H9 (cell line): ENCODE data around the gene DERA. TPM values are rescaled to one million over a fixed set of nuclear protein-coding genes. Genes with fewer than 3 reads are reported as not detected.

Source experiments
- DNase-seq: peaks from one replicate; pipeline ENCODE4 v3.0.0-alpha.2; 2017
- H2AFZ ChIP-seq: one replicate; pipeline ENCODE4 v1.6.1; 2013; ENCODE audit warnings: mild to moderate bottlenecking, low read length, control low read depth, moderate library complexity
- H2AK5ac ChIP-seq: 2 replicates; pipeline ENCODE4 v1.6.1; 2013; ENCODE audit warnings: low read length, control low read depth, mixed read lengths; ENCODE audit not compliant: insufficient read length
- H2BK120ac ChIP-seq: one replicate; pipeline ENCODE4 v1.6.1; 2013; ENCODE audit warnings: low read depth, mild to moderate bottlenecking, low read length, control low read depth, inconsistent platforms; ENCODE audit not compliant: poor library complexity, severe bottlenecking
- H2BK12ac ChIP-seq: 2 replicates; pipeline ENCODE4 v1.6.1; 2013; ENCODE audit warnings: low read length, control low read depth, mixed read lengths, low read depth; ENCODE audit not compliant: insufficient read length
- H2BK15ac ChIP-seq: 2 replicates; pipeline ENCODE4 v1.6.1; 2013; ENCODE audit warnings: low read depth, low read length, control low read depth
- H2BK20ac ChIP-seq: one replicate; pipeline ENCODE4 v1.6.1; 2013; ENCODE audit warnings: low read depth, mild to moderate bottlenecking, low read length, control low read depth, inconsistent platforms; ENCODE audit not compliant: poor library complexity, severe bottlenecking
- H2BK5ac ChIP-seq: 2 replicates; pipeline ENCODE4 v1.6.1; 2013; ENCODE audit warnings: low read length, control low read depth, mixed read lengths; ENCODE audit not compliant: insufficient read length
- H3K14ac ChIP-seq: 2 replicates; pipeline ENCODE4 v1.6.1; 2013; ENCODE audit warnings: low read length, control low read depth; ENCODE audit not compliant: insufficient read depth
- H3K18ac ChIP-seq: 2 replicates; pipeline ENCODE4 v1.6.1; 2013; ENCODE audit warnings: low read depth, mild to moderate bottlenecking, mixed read lengths, low read length, control low read depth; ENCODE audit not compliant: insufficient read length
- H3K23ac ChIP-seq: 2 replicates; pipeline ENCODE4 v1.6.1; 2013; ENCODE audit warnings: low read length, control low read depth, mixed read lengths, low read depth; ENCODE audit not compliant: insufficient read length
- H3K23me2 ChIP-seq: 2 replicates; pipeline ENCODE4 v1.6.1; 2013; ENCODE audit warnings: low read depth, mild to moderate bottlenecking, mixed read lengths, low read length, control low read depth; ENCODE audit not compliant: insufficient read length, poor library complexity, severe bottlenecking
- H3K27ac ChIP-seq: 2 replicates; pipeline ENCODE4 v1.5.1; 2013; ENCODE audit warnings: low read length, control low read depth, mixed read lengths, low read depth; ENCODE audit not compliant: insufficient read length
- H3K27me3 ChIP-seq: 2 replicates; pipeline ENCODE4 v1.6.1; 2013; ENCODE audit warnings: low read length, control low read depth, inconsistent platforms; ENCODE audit not compliant: insufficient read depth
- H3K4ac ChIP-seq: 2 replicates; pipeline ENCODE4 v1.6.1; 2013; ENCODE audit warnings: low read depth, mild to moderate bottlenecking, control low read depth, inconsistent platforms, low read length, moderate library complexity
- H3K4me1 ChIP-seq: 2 replicates; pipeline ENCODE4 v1.6.1; 2013; ENCODE audit warnings: low read length, control low read depth, inconsistent platforms; ENCODE audit not compliant: insufficient read depth
- H3K4me2 ChIP-seq: 2 replicates; pipeline ENCODE4 v1.6.1; 2013; ENCODE audit warnings: low read length, control low read depth, mixed read lengths; ENCODE audit not compliant: insufficient read length, insufficient read depth
- H3K56ac ChIP-seq: 2 replicates; pipeline ENCODE4 v1.6.1; 2013; ENCODE audit warnings: low read depth, mild to moderate bottlenecking, mixed read lengths, low read length, control low read depth; ENCODE audit not compliant: insufficient read length
- H3K79me1 ChIP-seq: 2 replicates; pipeline ENCODE4 v1.6.1; 2013; ENCODE audit warnings: low read depth, mild to moderate bottlenecking, moderate library complexity, low read length, control low read depth, inconsistent platforms; ENCODE audit not compliant: insufficient read depth, poor library complexity, severe bottlenecking
- H3K79me2 ChIP-seq: 2 replicates; pipeline ENCODE4 v1.6.1; 2013; ENCODE audit warnings: low read length, control low read depth, inconsistent platforms; ENCODE audit not compliant: insufficient read depth
- H3K9ac ChIP-seq: 2 replicates; pipeline ENCODE4 v1.6.1; 2013; ENCODE audit warnings: low read length, control low read depth, mixed read lengths; ENCODE audit not compliant: insufficient read length; ENCODE audit errors: extremely low read depth
- H3K9me3 ChIP-seq: one replicate; pipeline ENCODE4 v1.6.1; 2013; ENCODE audit warnings: low read depth, low read length, inconsistent platforms; ENCODE audit not compliant: control insufficient read depth
- H3T11ph ChIP-seq: one replicate; pipeline ENCODE4 v1.6.1; 2013; ENCODE audit warnings: mild to moderate bottlenecking, low read length, control low read depth, inconsistent platforms
- H4K20me1 ChIP-seq: one replicate; pipeline ENCODE4 v1.6.1; 2013; ENCODE audit not compliant: control insufficient read depth, insufficient read length, insufficient read depth
- H4K5ac ChIP-seq: 2 replicates; pipeline ENCODE4 v1.6.1; 2013; ENCODE audit warnings: low read depth, mild to moderate bottlenecking, mixed read lengths, low read length, control low read depth; ENCODE audit not compliant: insufficient read length
- H4K8ac ChIP-seq: replicated peaks from 2 replicates; pipeline ENCODE4 v1.6.1; 2013; ENCODE audit warnings: low read length, control low read depth, mixed read lengths, low read depth; ENCODE audit not compliant: insufficient read length
- H4K91ac ChIP-seq: 2 replicates; pipeline ENCODE4 v1.6.1; 2013; ENCODE audit warnings: low read depth, mild to moderate bottlenecking, moderate library complexity, mixed read lengths, low read length, control low read depth; ENCODE audit not compliant: insufficient read length
- H3K27ac Mint-ChIP-seq, 3 experiments: 2 replicates in 2 of 3; 3 replicates in 1 of 3; pipeline ENCODE4 v1.8.0; 2020 to 2021; ENCODE audit warnings: mixed read lengths in 3 of 3, mild to moderate bottlenecking in 1 of 3, moderate library complexity in 1 of 3
- H3K27me3 Mint-ChIP-seq: 2 replicates; pipeline ENCODE4 v1.8.0; 2021; ENCODE audit warnings: low read depth, mild to moderate bottlenecking, moderate library complexity, mixed read lengths
- H3K36me3 Mint-ChIP-seq, 3 experiments: 2 replicates in 2 of 3; 3 replicates in 1 of 3; pipeline ENCODE4 v1.8.0; 2020 to 2021; ENCODE audit warnings: low read depth in 3 of 3, mixed read lengths in 3 of 3; ENCODE audit not compliant: insufficient read depth in 1 of 3
- H3K4me1 Mint-ChIP-seq, 2 experiments: 2 replicates each; pipeline ENCODE4 v1.8.0; 2020; ENCODE audit warnings: mixed read lengths in 2 of 2
- H3K4me3 Mint-ChIP-seq, 2 experiments: 2 replicates in 1 of 2; 3 replicates in 1 of 2; pipeline ENCODE4 v1.8.0; 2020 to 2021; ENCODE audit warnings: mild to moderate bottlenecking in 2 of 2, mixed read lengths in 2 of 2, moderate library complexity in 1 of 2
- H3K9me3 Mint-ChIP-seq, 2 experiments: 2 replicates in 1 of 2; 3 replicates in 1 of 2; pipeline ENCODE4 v1.8.0; 2020; ENCODE audit warnings: mild to moderate bottlenecking in 2 of 2, mixed read lengths in 2 of 2, moderate library complexity in 1 of 2
- CTCF ChIP-seq: fragments of 200-600 bp; sonication (generic); conservative IDR thresholded peaks from 3 replicates; pipeline ENCODE4 v1.8.0; 2021; ENCODE audit warnings: antibody characterized with exemption, mild to moderate bottlenecking
- WGBS: extraction: QIAGEN DNeasy Blood & Tissue Kit; methylation state at CpG from one replicate; pipeline ENCODE4 v1.1.7; 2013; ENCODE audit warnings: missing lambda C conversion rate, low lambda C conversion rate, mixed read lengths; ENCODE audit not compliant: insufficient read length; ENCODE audit errors: extremely low coverage; 5-methylcytosine and 5-hydroxymethylcytosine counted together
- total RNA-seq: library from RNA; stranded (reverse); gene quantifications from 2 replicates; pipeline ENCODE4 v1.2.1, GENCODE V29; 2021

Gene DERA
- total RNA-seq, 1 experiment from 2014 or later: 20.9 TPM

GRCh38 chr12:16046266-16046665, 135.1 kb downstream of the DERA start:
- Histone ChIP-seq H2BK120ac (no peak overlapping the region), H2BK15ac (no peak overlapping the region), H4K20me1 (no peaks in the 10 kb centered on the region), H3T11ph (no peak overlapping the region), H4K91ac (no peak overlapping the region), H3K23ac (no peak overlapping the region), H2BK5ac (no peak overlapping the region), H3K9me3 (no peaks in the 10 kb centered on the region), H3K56ac (no peak overlapping the region), H4K8ac (no peak overlapping the region), H3K9ac (no peak overlapping the region), H3K4ac (no peak overlapping the region), H3K14ac (no peak overlapping the region), H3K4me2 (no peak overlapping the region), H3K79me1 (no peaks in the 10 kb centered on the region), H2BK12ac (no peak overlapping the region), H2AK5ac (no peak overlapping the region), H3K23me2 (no peaks in the 10 kb centered on the region), H3K4me1 (no peaks in the 10 kb centered on the region), H3K79me2 (no peaks in the 10 kb centered on the region), H2BK20ac (no peak overlapping the region), H3K18ac (no peak overlapping the region), H3K27me3 (no peaks in the 10 kb centered on the region), H4K5ac (no peak overlapping the region), H3K27ac (no peak overlapping the region), H2AFZ (no peak overlapping the region)
- H3K27me3 Mint-ChIP-seq: peaks cover 2% of the 10 kb centered on the region; the same call in 1 of the 2 replicates
- H3K9me3 Mint-ChIP-seq: peaks cover 10 to 15% of the 10 kb centered on the region in 2 experiments
- no peak overlapping the region for H3K4me3 Mint-ChIP-seq
- H3K27ac Mint-ChIP-seq: no peak overlapping the region
- no CpG with 5 or more reads among the region's 1 CpG for WGBS
- no peak for DNase-seq
- peaks cover 0 to 27% (median 2%) of the 10 kb centered on the region in 3 experiments; a peak in 3 of 7 replicates for H3K36me3 Mint-ChIP-seq
- H3K4me1 Mint-ChIP-seq: peaks cover 15% of the 10 kb centered on the region in 2 experiments
- TF ChIP-seq CTCF: no peak
